ENCODE data around the gene PHF5A.

The PHF5A gene

GRCh38 chr22:41468381-41469217 lies at the start of gene PHF5A, which contains the start of gene ACO2:
Gene PHF5A, minus strand, starts transcription at chr22:41468692. Its CDS starts 39 bp downstream, at chr22:41468653.
Gene ACO2, plus strand, starts transcription at chr22:41469117. Its CDS starts 30 bp downstream, at chr22:41469147.
- DNase-seq = peak; percentile 98

- DNase-seq = no peak
Measured at GRCh38 chr22:41518048-41518347, 49.5 kb upstream of the PHF5A start.

GRCh38 chr22:41517172-41518047 lies 48.9 kb upstream of the PHF5A start:
- DNase-seq = peak; percentile 45

- no peak for DNase-seq
Measured at GRCh38 chr22:41516462-41516861, 48.0 kb upstream of the PHF5A start.

GRCh38 chr22:41513391-41513790 lies 44.9 kb upstream of the PHF5A start:
- DNase-seq = no peak

GRCh38 chr22:41512421-41513194 lies 44.1 kb upstream of the PHF5A start:
- DNase-seq = peak; percentile 75

GRCh38 chr22:41511521-41511968 lies 43.1 kb upstream of the PHF5A start:
- DNase-seq = no peak

GRCh38 chr22:41508770-41509170 lies 40.3 kb upstream of the PHF5A start:
- DNase-seq = no peak

- DNase-seq = no peak
Measured at GRCh38 chr22:41507330-41508063, 39.0 kb upstream of the PHF5A start.

GRCh38 chr22:41505511-41506220 lies 37.2 kb upstream of the PHF5A start:
- no peak for DNase-seq

- DNase-seq = no peak
Measured at GRCh38 chr22:41504816-41505215, 36.3 kb upstream of the PHF5A start.

GRCh38 chr22:41504397-41504796 lies 35.9 kb upstream of the PHF5A start:
- DNase-seq = peak; percentile 29

GRCh38 chr22:41501209-41501608 lies 32.7 kb upstream of the PHF5A start:
- DNase-seq = no peak

- DNase-seq = no peak
Measured at GRCh38 chr22:41500303-41500702, 31.8 kb upstream of the PHF5A start.

- no peak for DNase-seq
Measured at GRCh38 chr22:41499624-41500280, 31.3 kb upstream of the PHF5A start.

- no peak for DNase-seq
Measured at GRCh38 chr22:41498303-41498835, 29.9 kb upstream of the PHF5A start.

- DNase-seq = peak; percentile 42
Measured at GRCh38 chr22:41491374-41492100, 23.0 kb upstream of the PHF5A start.

GRCh38 chr22:41488596-41489385 lies 20.3 kb upstream of the PHF5A start:
- no peak for DNase-seq

GRCh38 chr22:41488076-41488475 lies 19.6 kb upstream of the PHF5A start:
- DNase-seq = no peak

All from fibroblast of skin of right quadriceps (primary cell).